Stimulated activated CD4-positive, alpha-beta T cell treated with anti-CD3 and anti-CD28 coated beads, Interleukin-15, amount 100 ng/mL, for 1 hour (primary cell): Measurements from ENCODE around the gene MTMR2.
"Not testable (repeated sequence)": the region's sequence is repeated elsewhere in the genome, so short reads cannot be mapped to it uniquely, and the experiment has no call there.

Experiments used
- DNase-seq, 2 donors: peaks; one replicate each; pipeline ENCODE4 v3.0.0-alpha.2; 2020; ENCODE audit warnings: low read depth in 1 of 2, low spot score in 1 of 2

The MTMR2 gene

GRCh38 chr11:95886462-95886861 is 37.4 kb downstream of the MTMR2 start:
- DNase-seq = no peak

GRCh38 chr11:95884802-95885201 is 39.1 kb downstream of the MTMR2 start:
- DNase-seq = no peak

GRCh38 chr11:95884376-95884775 is 39.5 kb downstream of the MTMR2 start:
- DNase-seq = no peak

GRCh38 chr11:95883381-95883780 is 40.5 kb downstream of the MTMR2 start:
- no peak for DNase-seq

DNA sequence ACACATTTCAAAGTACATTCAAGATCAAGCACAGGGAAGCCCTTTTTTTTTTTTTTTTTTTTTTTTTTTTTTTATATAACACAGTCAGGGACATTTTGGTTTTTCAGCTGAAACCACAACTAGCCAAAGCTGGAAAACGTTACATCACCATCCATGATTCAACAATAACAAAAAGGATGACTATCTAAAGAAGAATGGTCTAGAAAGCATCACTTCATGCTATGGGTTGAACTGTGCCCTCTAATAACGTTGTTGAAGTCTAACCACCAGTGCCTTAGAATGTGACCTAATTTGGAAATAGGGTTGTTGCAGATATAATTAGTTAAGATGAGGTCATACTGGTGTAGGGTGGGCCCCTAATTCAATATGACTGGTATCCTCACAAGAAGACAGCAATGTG is 46.6 kb downstream of the MTMR2 start:
- no peak for DNase-seq

GRCh38 chr11:95870877-95871276 is 53.0 kb downstream of the MTMR2 start:
- not testable (repeated sequence) for DNase-seq

DNA sequence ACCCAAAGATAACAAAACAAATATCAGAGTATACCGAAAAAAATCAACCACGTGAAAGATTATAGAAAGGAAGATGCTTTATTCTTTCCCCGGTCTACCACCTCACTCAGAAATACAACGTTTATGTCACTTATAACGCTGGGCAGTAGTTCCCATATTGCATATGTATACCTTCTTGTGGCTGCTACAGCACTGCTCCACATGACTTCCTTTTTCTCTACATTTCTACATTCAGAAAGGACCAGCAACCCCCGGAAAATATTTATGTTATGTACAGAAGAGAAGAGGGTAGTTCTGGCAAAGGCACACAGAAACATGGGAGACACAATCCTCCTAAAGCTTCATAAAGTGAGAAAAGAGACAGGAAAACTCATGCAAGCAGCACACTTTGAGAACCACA is 56.8 kb downstream of the MTMR2 start:
- no peak for DNase-seq

DNA sequence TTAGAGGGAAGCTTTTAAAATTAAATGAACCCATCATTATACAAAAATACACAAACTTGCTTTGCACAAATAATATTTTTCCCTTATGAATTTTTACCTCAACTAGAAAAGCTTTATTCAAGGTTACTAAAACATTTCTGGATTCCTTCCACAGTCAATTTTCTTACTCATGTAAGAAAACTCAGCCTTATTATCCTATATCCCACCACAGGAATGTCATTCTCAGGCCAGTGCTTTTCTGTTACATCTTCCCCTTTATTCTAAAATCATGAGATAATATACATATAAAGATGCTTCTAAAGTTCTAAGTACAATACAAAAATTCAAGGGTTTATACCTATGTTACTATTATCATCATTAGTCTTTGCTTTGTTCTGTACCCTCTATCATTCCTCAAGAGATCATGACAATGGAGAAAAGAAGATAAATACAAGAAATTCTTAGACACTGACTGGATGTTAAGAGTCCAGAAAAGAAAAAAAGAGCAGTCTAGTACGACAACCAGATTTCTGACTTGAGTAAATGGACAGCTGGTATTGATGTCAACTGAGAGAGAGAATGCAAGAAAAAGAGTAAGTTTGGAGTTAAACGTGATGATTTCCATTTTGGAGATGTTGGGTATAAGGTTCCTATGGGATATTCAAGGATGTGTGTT is 60.3 kb downstream of the MTMR2 start:
- no peak for DNase-seq

GRCh38 chr11:95860024-95860423 is 63.9 kb downstream of the MTMR2 start:
- not testable (repeated sequence) for DNase-seq

- not testable (repeated sequence) for DNase-seq
Observed at GRCh38 chr11:95854362-95854761, 69.5 kb downstream of the MTMR2 start.

DNA sequence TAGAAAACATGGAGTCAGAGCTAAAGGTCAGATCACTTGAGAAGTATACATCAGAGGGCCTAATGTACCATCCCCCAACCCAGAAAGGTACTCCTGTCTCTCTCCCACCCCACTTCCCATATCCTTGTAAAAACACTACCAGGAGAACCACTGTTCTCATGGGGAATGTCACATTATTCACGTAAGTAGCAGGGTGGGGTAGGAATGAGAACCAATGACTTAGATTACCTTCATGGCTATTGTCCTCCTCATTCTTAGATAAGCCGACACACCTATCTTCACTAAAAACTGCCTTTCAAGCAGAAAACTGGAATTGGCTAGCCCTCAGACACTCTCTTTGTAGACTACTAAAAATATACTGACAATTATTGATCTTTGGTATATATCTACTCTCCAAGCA is 70.0 kb downstream of the MTMR2 start:
- no peak for DNase-seq

GRCh38 chr11:95853138-95853537 is 70.8 kb downstream of the MTMR2 start:
- no peak for DNase-seq

GRCh38 chr11:95850137-95850536 is 73.8 kb downstream of the MTMR2 start:
- DNase-seq = no peak

DNA sequence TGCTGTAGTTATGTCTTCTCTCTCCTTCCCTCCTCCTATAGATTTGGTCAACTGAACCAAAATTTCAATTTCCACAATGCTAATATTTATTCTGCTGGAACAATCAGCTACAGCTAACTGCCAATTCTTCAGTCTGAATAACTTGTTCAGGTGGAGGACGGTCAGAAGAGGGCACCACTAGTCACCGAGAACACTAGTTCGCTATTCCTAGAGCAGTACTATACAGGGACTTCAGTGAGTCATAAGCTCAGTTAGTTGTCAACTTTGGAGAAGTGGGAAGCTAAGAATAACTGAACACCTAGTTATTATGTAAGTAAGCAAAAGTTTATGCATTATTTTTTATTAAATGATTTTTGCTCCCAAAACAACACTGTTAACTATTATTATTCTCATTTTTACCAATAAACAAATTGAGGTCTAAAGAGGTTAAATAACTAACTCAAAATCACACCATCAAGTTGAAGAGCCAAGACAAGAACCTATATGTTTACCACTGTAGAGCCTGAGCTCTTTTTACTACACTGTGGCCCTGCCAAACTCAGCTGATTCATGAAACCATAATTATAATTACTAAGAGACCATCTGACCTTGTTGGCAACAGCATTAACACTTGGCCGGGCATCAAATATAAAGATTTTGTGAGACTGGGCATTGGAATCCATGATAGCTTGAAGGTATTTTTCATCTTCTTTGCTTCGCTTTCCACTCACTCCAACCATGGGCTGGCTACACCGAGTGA is 74.7 kb downstream of the MTMR2 start:
- DNase-seq = no peak

GRCh38 chr11:95845167-95845566 is 78.7 kb downstream of the MTMR2 start:
- DNase-seq = no peak

- DNase-seq = peak; percentile 7 to 24
Observed at GRCh38 chr11:95835768-95836488, 88.0 kb downstream of the MTMR2 start.

GRCh38 chr11:95835351-95835750 is 88.6 kb downstream of the MTMR2 start:
- no peak for DNase-seq

DNA sequence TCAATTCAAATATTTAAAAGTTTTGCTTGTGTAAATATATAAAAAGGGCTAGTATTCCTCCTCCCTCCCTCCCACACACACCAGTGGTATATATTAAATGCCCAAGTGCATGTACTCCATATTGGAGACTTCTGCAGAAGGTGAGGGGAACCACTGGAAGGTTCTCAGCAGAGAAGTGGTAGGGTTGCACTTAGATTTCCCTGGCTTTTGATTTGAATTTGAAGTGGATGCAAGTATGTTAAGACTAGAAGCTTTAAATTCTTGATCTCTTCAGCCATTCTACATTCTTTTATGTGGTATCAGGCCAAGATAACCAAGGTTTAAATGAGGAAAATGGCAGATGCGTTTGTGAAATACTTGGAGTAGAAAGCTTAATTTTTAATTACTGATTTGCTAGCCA is 90.5 kb downstream of the MTMR2 start:
- DNase-seq = no peak

- no peak for DNase-seq
Observed at GRCh38 chr11:95832763-95833162, 91.1 kb downstream of the MTMR2 start.

DNA sequence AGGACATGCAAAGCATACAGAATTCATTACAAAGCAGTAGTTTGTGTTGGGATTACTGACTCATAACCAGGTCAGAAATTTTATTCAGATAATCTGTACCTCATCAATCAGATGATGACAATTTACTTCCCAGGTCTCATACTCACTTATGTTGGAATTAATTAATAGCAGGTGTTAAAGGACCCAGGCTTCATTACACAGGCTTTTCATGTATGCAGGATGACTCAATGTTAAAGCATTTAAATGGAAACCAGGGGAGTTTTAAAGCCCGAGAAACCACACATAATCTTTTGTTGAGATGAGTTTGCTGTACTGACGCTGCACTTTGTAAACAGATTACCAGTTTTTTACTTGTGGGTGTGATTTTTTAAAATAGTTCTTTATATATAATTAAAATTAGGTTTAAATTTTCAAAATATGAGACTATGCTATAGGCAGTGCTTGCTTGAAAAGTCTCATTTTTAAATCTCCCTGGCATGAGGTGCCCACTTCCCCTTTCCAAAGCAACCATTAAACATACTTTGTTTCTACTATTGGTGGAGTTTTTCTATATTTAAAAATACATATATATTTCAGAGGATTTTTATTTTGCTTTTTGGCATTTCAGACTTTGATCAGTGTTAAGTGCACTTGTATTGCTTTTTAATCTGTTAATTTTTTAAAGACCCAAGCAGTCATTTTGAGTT is 92.6 kb downstream of the MTMR2 start:
- DNase-seq = no peak

DNA sequence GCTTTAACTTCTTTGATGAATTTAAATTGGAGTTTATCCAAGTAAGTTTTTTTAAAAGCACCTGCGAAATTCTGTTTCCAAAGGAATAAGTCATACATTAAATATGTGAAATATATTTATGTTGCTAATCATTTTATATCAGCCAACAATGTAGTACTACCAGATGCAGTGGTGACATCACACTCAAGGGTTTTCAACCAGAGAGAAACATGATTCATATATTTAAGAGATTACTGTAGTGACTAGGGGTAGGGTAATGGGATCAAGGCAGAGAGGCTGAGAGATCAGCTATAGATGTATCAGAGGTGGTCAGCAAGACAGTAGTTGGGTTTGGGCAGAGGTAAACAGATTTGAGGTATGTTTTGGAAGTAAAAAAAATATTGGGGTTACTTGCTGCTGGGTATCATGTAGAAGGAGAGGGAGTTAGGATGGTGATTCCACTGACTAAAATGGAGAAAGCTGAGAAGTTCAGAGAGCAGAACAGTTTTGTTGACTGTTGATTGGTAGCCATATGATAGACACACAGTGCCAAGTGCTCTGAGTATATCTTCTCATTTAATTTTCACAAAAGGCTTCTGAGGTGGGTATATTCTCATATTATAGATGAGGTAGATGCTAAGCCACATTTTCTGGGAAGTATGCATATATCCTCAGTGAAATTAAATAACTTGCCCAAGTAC is 94.2 kb downstream of the MTMR2 start:
- no peak for DNase-seq
